GM12874 (cell line): ENCODE data around the gene PPP1R9B.

Experiments
- TF ChIP-seq, protein P1 (sequence below): IDR thresholded peaks from 2 replicates; pipeline ENCODE4 v1.5.1; 2011; ENCODE audit warnings: low read depth, mild to moderate bottlenecking, control low read depth, low read length, moderate library complexity; ENCODE audit not compliant: insufficient read depth

The PPP1R9B gene

DNA sequence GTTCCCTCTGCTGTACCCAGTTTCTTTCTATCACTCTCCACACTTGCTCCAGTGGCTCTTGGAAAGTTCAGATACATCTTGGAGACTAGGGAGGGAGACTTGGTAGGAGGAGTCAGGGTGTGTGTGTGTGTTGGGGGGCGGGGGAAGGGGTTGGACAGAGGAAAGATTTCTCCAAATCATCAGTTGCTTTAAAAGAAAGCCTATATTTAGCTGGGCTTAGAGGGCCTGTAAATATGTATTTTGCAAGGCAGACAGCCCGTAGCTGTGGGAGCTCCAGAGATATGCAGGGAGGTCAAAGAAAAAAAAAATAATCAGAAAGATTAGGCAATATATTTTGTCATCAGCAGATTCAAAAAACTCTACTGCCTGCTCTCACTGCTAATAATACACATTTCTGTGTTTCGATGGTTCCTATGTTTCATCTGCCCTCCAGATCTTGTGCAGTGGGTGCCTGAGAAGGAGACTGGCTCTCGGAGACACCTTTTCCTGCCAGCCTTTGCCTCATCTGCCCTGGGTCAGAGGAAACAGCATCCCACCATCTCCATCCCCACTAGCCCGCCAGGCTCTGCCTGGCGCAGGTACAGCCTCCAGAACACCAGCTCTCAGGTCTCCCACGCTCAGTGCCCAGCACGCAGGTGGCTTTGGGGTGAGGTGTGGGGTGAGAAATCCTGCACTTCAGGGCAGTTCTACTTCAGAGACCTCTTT is 4.8 kb upstream of the PPP1R9B start:
- TF ChIP-seq, protein P1, sequence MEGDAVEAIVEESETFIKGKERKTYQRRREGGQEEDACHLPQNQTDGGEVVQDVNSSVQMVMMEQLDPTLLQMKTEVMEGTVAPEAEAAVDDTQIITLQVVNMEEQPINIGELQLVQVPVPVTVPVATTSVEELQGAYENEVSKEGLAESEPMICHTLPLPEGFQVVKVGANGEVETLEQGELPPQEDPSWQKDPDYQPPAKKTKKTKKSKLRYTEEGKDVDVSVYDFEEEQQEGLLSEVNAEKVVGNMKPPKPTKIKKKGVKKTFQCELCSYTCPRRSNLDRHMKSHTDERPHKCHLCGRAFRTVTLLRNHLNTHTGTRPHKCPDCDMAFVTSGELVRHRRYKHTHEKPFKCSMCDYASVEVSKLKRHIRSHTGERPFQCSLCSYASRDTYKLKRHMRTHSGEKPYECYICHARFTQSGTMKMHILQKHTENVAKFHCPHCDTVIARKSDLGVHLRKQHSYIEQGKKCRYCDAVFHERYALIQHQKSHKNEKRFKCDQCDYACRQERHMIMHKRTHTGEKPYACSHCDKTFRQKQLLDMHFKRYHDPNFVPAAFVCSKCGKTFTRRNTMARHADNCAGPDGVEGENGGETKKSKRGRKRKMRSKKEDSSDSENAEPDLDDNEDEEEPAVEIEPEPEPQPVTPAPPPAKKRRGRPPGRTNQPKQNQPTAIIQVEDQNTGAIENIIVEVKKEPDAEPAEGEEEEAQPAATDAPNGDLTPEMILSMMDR, result no peak

- TF ChIP-seq, protein P1, result no peak
Measured at GRCh38 chr17:50154604-50155003, 4.1 kb upstream of the PPP1R9B start.

DNA sequence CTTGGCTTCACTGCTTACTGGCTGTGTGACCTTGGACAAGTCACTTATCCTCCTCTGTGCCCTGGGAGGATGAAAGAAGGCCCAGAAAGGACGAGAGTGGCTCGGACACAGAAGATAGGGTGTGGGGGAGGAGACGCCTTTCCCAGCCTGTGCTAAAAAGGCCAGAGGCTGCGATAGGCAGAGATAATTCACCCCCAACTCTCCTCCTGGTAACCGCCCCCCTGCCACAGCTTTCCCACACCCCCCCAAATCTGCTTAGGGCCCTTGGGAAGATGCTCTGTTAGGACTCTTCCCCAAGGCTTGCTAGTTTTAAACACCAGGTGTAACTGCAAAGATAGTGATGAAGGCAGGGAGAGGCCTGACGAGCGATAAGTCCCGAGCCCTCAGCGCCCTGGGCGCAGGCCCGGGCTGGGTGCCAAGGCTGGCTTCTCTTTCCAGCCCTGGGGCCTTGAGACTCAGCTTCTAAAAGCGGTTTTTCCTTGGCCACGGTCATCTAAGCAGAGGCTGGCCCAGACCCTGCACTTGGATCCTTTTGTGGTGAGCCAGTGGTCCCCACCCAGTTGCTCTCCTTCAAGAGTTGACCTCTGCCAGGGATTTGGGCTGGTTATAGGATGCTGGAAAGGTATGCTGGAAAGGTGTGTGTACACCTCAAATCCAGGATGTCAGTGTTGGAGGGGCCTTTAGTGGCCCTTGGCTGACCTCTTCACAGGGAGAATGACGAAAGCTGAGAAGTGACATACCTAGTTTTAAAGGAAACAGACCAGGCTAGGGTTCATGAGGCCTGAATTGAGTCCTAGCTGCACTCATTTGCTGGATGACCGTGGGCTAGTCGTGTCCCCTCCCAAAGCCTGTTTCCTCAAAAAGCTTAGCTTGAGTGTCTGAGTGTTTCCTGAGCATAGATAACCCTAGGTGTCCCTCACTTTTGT is 3.4 kb upstream of the PPP1R9B start:
- TF ChIP-seq, protein P1, result no peak

DNA sequence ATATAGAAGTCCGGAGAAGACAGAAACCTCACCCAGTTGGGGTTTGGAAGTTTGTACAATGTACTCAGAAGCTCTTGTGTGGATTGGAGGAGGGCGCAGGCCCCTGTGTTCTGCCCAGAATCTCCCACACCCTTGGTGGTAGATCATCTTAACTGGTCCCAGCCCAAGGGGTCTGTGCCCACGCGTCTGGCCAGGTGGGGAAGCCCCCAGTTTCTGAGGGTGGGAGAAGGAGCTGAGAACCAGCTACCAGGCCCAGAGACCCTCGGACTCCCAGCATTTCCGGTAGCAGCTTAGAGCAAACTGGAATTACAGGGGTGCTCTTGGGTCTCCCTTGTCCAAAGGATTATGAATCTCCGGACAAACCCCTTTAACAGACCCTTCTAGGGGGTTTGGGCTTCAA is 2.3 kb upstream of the PPP1R9B start:
- TF ChIP-seq, protein P1, result no peak

DNA sequence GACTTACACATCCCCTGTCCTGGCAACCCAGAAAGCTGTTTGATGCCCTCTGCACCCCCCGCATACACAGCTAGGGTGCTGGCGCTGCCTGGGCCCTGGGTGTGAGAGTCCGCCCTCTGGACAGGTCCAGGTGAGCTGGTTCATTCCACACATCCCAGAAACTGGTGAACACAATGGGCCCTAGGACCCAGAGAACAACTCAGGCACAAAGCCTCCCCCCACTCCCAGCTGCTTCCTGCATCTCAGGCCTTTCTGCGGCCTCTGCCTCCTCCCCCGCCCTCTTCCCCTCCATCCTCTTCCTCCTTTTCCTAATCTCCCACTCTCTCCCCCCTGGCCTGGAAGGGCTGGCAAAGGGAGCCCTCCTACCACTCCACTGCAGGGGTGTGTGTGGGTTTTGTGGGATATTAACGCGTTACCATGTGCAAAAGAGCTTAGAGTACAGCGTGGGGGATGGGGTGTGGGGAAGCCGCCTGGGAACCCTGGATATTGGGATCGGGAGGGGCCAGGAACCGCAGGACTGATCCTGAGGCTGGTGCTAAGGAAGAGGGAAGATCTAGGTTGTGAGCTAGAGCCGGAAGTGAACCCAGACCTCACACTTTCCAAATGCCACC is 1.6 kb upstream of the PPP1R9B start:
- TF ChIP-seq, protein P1, result no peak

GRCh38 chr17:50151041-50151936 is 812 bp upstream of the PPP1R9B start:
- TF ChIP-seq, protein P1, result peak; percentile 81
